RPMI8226 (cell line): ENCODE measurements around the gene UMPS.
A peak's percentile ranks its signal among the peaks of the same experiment; 100 is the strongest.
"Not testable (repeated sequence)": the region's sequence is repeated elsewhere in the genome, so short reads cannot be mapped to it uniquely, and the experiment has no call there.

Source experiments
- DNase-seq: peaks from one replicate; pipeline ENCODE4 v3.0.0-alpha.2; 2015

UMPS gene

GRCh38 chr3:124730129-124730940 is at the start of gene UMPS:
Gene UMPS, plus strand, starts transcription at chr3:124730452. Its CDS starts 20 bp downstream, at chr3:124730472.
- DNase-seq: peak; percentile 95

GRCh38 chr3:124680521-124680920 is 49.7 kb upstream of the UMPS start:
- DNase-seq: no peak

- no peak for DNase-seq
Measured at GRCh38 chr3:124682263-124682662, 48.0 kb upstream of the UMPS start.

- DNase-seq: no peak
Measured at GRCh38 chr3:124684459-124684858, 45.8 kb upstream of the UMPS start.

GRCh38 chr3:124685067-124685466 is 45.2 kb upstream of the UMPS start:
- DNase-seq: no peak

- DNase-seq: no peak
Measured at GRCh38 chr3:124685481-124685880, 44.8 kb upstream of the UMPS start.

GRCh38 chr3:124686028-124686670 is 44.1 kb upstream of the UMPS start:
- DNase-seq: no peak

GRCh38 chr3:124688581-124689454 is 41.4 kb upstream of the UMPS start:
- DNase-seq: peak; percentile 81

- DNase-seq: no peak
Measured at GRCh38 chr3:124691599-124691998, 38.7 kb upstream of the UMPS start.

GRCh38 chr3:124694486-124694885 is 35.8 kb upstream of the UMPS start:
- DNase-seq: no peak

GRCh38 chr3:124695369-124695768 is 34.9 kb upstream of the UMPS start:
- DNase-seq: no peak

GRCh38 chr3:124696006-124696405 is 34.2 kb upstream of the UMPS start:
- no peak for DNase-seq

GRCh38 chr3:124697302-124697701 is 33.0 kb upstream of the UMPS start:
- DNase-seq: no peak

GRCh38 chr3:124698030-124698770 is 32.1 kb upstream of the UMPS start:
- DNase-seq: no peak

GRCh38 chr3:124699051-124699450 is 31.2 kb upstream of the UMPS start:
- no peak for DNase-seq

GRCh38 chr3:124699686-124700396 is 30.4 kb upstream of the UMPS start:
- DNase-seq: no peak

GRCh38 chr3:124700880-124701684 is 29.2 kb upstream of the UMPS start:
- no peak for DNase-seq

GRCh38 chr3:124701687-124702086 is 28.6 kb upstream of the UMPS start:
- DNase-seq: no peak

GRCh38 chr3:124702950-124703349 is 27.3 kb upstream of the UMPS start:
- DNase-seq: no peak

GRCh38 chr3:124705552-124705951 is 24.7 kb upstream of the UMPS start:
- DNase-seq: no peak

- DNase-seq: not testable (repeated sequence)
Measured at GRCh38 chr3:124707223-124707622, 23.0 kb upstream of the UMPS start.
